GM23338 (cell line): ENCODE data around the gene STK39. TPM values are rescaled to one million over a fixed set of nuclear protein-coding genes. Genes with fewer than 3 reads are reported as not detected.

Experiments
- ATAC-seq: fragments of 200-7000 bp; cut with Tn5 transposase; 3 replicates; pipeline ENCODE4 v1.9.1; 2020
- DNase-seq: peaks from one replicate; pipeline ENCODE4 v3.0.0-alpha.2; 2015; ENCODE audit warnings: low spot score
- H2AFZ ChIP-seq: fragments of 200-600 bp; sonication (generic); 2 replicates; pipeline ENCODE4 v1.8.0; 2016; ENCODE audit warnings: antibody characterized with exemption, mild to moderate bottlenecking, moderate library complexity
- H3F3A ChIP-seq: fragments of 200-600 bp; sonication (generic); replicated peaks from 2 replicates; pipeline ENCODE4 v1.8.0; 2017; ENCODE audit warnings: antibody characterized with exemption, mixed run types, low read depth
- H3K27ac ChIP-seq: fragments of 200-600 bp; sonication (generic); 2 replicates; pipeline ENCODE4 v1.6.1; 2016; ENCODE audit warnings: low read depth
- H3K27me3 ChIP-seq: fragments of 200-600 bp; sonication (generic); 2 replicates; pipeline ENCODE4 v1.8.0; 2016; ENCODE audit warnings: mild to moderate bottlenecking, mixed run types, moderate library complexity; ENCODE audit not compliant: insufficient read depth
- H3K36me3 ChIP-seq: fragments of 200-600 bp; sonication (generic); 2 replicates; pipeline ENCODE4 v1.8.0; 2016; ENCODE audit warnings: mild to moderate bottlenecking; ENCODE audit not compliant: insufficient read depth
- H3K4me1 ChIP-seq: fragments of 200-600 bp; sonication (generic); 2 replicates; pipeline ENCODE4 v1.8.0; 2016; ENCODE audit warnings: mild to moderate bottlenecking, moderate library complexity; ENCODE audit not compliant: insufficient read depth
- H3K4me2 ChIP-seq: fragments of 200-600 bp; sonication (generic); 2 replicates; pipeline ENCODE4 v1.7.1; 2017; ENCODE audit warnings: mixed run types
- H3K4me3 ChIP-seq: fragments of 200-600 bp; sonication (generic); 2 replicates; pipeline ENCODE4 v1.6.1; 2016; ENCODE audit warnings: mixed run types
- H3K79me2 ChIP-seq: fragments of 200-600 bp; sonication (generic); replicated peaks from 2 replicates; pipeline ENCODE4 v1.8.0; 2017; ENCODE audit warnings: mild to moderate bottlenecking; ENCODE audit not compliant: insufficient read depth
- H3K9me2 ChIP-seq: fragments of 200-600 bp; sonication (generic); 2 replicates; pipeline ENCODE4 v1.8.0; 2017; ENCODE audit not compliant: insufficient read depth
- H4K20me1 ChIP-seq: fragments of 200-600 bp; sonication (generic); replicated peaks from 2 replicates; pipeline ENCODE4 v1.8.0; 2017; ENCODE audit warnings: mild to moderate bottlenecking; ENCODE audit not compliant: insufficient read depth
- H3K27ac Mint-ChIP-seq: 2 replicates; pipeline ENCODE4 v1.8.0; 2020; ENCODE audit warnings: inconsistent platforms, mild to moderate bottlenecking, moderate library complexity, mixed read lengths
- H3K27me3 Mint-ChIP-seq: 3 replicates; pipeline ENCODE4 v1.8.0; 2022; ENCODE audit warnings: low read depth, mild to moderate bottlenecking, moderate library complexity, mixed read lengths, inconsistent platforms; ENCODE audit not compliant: insufficient read depth, poor library complexity
- H3K36me3 Mint-ChIP-seq: 3 replicates; pipeline ENCODE4 v1.8.0; 2021; ENCODE audit warnings: low read depth, mild to moderate bottlenecking, inconsistent platforms, moderate library complexity, mixed read lengths
- H3K4me1 Mint-ChIP-seq: 3 replicates; pipeline ENCODE4 v1.8.0; 2020; ENCODE audit warnings: mild to moderate bottlenecking, inconsistent platforms, mixed read lengths
- H3K4me3 Mint-ChIP-seq: 3 replicates; pipeline ENCODE4 v1.8.0; 2021; ENCODE audit warnings: moderate library complexity, mild to moderate bottlenecking, inconsistent platforms, mixed read lengths
- H3K9me3 Mint-ChIP-seq: 3 replicates; pipeline ENCODE4 v1.8.0; 2020; ENCODE audit warnings: moderate library complexity, mild to moderate bottlenecking, inconsistent platforms, mixed read lengths
- CREB1 ChIP-seq: fragments of 250-450 bp; sonication (Bioruptor Pico); IDR thresholded peaks from 2 replicates; pipeline ENCODE4 v1.5.0; 2020; ENCODE audit warnings: low read depth, mild to moderate bottlenecking, moderate library complexity
- EZH2 ChIP-seq: fragments of 200-600 bp; sonication (generic); IDR thresholded peaks from one replicate; pipeline ENCODE4 v1.8.0; 2017; ENCODE audit warnings: antibody characterized with exemption, mild to moderate bottlenecking, low read depth; ENCODE audit not compliant: unreplicated experiment
- EZH2phosphoT487 ChIP-seq: fragments of 200-600 bp; sonication (generic); IDR thresholded peaks from one replicate; pipeline ENCODE4 v1.8.1; 2018; ENCODE audit warnings: antibody characterized with exemption; ENCODE audit not compliant: unreplicated experiment
- NANOG ChIP-seq: IDR thresholded peaks from 2 replicates; pipeline ENCODE4 v1.6.1; 2016; ENCODE audit warnings: antibody characterized with exemption, borderline replicate concordance
- POLR2AphosphoS5 ChIP-seq: IDR thresholded peaks from 2 replicates; pipeline ENCODE4 v1.6.1; 2016; ENCODE audit warnings: antibody characterized with exemption, low read depth
- STAT1 ChIP-seq: IDR thresholded peaks from one replicate; pipeline ENCODE4 v1.6.1; 2016; ENCODE audit warnings: antibody characterized with exemption; ENCODE audit not compliant: unreplicated experiment
- ZNF331 ChIP-seq: fragments of 250-450 bp; sonication (Bioruptor Pico); IDR thresholded peaks from 2 replicates; pipeline ENCODE4 v1.5.0; 2020; ENCODE audit warnings: low read depth, mild to moderate bottlenecking, moderate library complexity
- polyA plus RNA-seq: library from polyadenylated mRNA; unstranded; fragments of >200 nt; fragmentation: Nextera tagmentation; extraction: Ambion mirVana; gene quantifications from 2 replicates; pipeline ENCODE4 v1.2.1, GENCODE V29; 2016
- total RNA-seq: library from RNA; depleted of rRNA; stranded (reverse); fragments of >200 nt; shearing (Covaris generic); gene quantifications from 2 replicates; pipeline ENCODE4 v1.2.3, GENCODE V29; 2014
- TF ChIP-seq, protein P1 (sequence below): fragments of 250-450 bp; sonication (Bioruptor Pico); IDR thresholded peaks from 2 replicates; pipeline ENCODE4 v1.5.0; 2020; ENCODE audit warnings: mild to moderate bottlenecking, moderate library complexity
- TF ChIP-seq, protein P2 (sequence below), 2 experiments: fragments of 200-600 bp in 1 of 2; sonication (generic) in 1 of 2; conservative IDR thresholded peaks; 2 replicates each; pipeline versions ENCODE4 v1.5.1 to v1.6.1; 2016 to 2017; ENCODE audit warnings: antibody characterized with exemption in 2 of 2, low read depth in 2 of 2, mild to moderate bottlenecking in 2 of 2, moderate library complexity in 1 of 2
- TF ChIP-seq, protein P3 (sequence below): IDR thresholded peaks from one replicate; pipeline ENCODE4 v1.6.1; 2018; ENCODE audit warnings: antibody characterized with exemption; ENCODE audit not compliant: unreplicated experiment

Gene STK39
- total and polyA plus RNA-seq, 2 experiments from 2014 or later: 9.5 to 16.9 TPM

DNA sequence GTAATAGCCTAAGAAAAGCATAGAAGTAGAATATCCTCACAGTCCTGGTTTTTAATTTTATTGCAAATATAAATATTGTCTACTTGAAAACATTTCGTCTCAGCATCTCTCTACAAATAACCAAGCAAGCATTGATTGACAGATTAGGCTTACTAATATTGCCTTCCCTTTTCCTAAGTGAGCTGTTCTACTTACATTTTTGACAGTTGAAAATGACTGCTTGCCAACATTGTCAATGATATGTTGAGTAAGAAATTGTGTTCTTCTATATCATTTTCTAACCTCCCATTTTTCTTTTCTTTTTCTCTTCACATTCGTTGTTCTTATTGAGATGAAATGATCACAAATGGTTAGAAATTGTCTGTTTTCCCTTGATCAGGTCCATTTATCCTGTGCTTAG lies 47.0 kb upstream of the STK39 start (continued):
- TF ChIP-seq, protein P1, sequence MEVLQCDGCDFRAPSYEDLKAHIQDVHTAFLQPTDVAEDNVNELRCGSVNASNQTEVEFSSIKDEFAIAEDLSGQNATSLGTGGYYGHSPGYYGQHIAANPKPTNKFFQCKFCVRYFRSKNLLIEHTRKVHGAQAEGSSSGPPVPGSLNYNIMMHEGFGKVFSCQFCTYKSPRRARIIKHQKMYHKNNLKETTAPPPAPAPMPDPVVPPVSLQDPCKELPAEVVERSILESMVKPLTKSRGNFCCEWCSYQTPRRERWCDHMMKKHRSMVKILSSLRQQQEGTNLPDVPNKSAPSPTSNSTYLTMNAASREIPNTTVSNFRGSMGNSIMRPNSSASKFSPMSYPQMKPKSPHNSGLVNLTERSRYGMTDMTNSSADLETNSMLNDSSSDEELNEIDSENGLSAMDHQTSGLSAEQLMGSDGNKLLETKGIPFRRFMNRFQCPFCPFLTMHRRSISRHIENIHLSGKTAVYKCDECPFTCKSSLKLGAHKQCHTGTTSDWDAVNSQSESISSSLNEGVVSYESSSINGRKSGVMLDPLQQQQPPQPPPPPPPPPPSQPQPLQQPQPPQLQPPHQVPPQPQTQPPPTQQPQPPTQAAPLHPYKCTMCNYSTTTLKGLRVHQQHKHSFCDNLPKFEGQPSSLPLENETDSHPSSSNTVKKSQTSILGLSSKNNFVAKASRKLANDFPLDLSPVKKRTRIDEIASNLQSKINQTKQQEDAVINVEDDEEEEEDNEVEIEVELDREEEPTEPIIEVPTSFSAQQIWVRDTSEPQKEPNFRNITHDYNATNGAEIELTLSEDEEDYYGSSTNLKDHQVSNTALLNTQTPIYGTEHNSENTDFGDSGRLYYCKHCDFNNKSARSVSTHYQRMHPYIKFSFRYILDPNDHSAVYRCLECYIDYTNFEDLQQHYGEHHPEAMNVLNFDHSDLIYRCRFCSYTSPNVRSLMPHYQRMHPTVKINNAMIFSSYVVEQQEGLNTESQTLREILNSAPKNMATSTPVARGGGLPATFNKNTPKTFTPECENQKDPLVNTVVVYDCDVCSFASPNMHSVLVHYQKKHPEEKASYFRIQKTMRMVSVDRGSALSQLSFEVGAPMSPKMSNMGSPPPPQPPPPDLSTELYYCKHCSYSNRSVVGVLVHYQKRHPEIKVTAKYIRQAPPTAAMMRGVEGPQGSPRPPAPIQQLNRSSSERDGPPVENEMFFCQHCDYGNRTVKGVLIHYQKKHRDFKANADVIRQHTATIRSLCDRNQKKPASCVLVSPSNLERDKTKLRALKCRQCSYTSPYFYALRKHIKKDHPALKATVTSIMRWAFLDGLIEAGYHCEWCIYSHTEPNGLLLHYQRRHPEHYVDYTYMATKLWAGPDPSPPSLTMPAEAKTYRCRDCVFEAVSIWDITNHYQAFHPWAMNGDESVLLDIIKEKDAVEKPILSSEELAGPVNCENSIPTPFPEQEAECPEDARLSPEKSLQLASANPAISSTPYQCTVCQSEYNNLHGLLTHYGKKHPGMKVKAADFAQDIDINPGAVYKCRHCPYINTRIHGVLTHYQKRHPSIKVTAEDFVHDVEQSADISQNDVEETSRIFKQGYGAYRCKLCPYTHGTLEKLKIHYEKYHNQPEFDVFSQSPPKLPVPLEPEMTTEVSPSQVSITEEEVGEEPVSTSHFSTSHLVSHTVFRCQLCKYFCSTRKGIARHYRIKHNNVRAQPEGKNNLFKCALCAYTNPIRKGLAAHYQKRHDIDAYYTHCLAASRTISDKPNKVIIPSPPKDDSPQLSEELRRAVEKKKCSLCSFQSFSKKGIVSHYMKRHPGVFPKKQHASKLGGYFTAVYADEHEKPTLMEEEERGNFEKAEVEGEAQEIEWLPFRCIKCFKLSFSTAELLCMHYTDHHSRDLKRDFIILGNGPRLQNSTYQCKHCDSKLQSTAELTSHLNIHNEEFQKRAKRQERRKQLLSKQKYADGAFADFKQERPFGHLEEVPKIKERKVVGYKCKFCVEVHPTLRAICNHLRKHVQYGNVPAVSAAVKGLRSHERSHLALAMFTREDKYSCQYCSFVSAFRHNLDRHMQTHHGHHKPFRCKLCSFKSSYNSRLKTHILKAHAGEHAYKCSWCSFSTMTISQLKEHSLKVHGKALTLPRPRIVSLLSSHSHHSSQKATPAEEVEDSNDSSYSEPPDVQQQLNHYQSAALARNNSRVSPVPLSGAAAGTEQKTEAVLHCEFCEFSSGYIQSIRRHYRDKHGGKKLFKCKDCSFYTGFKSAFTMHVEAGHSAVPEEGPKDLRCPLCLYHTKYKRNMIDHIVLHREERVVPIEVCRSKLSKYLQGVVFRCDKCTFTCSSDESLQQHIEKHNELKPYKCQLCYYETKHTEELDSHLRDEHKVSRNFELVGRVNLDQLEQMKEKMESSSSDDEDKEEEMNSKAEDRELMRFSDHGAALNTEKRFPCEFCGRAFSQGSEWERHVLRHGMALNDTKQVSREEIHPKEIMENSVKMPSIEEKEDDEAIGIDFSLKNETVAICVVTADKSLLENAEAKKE (CRISPR knock-in tag): no peak
- no peak for TF ChIP-seq EZH2
- no peak for TF ChIP-seq POLR2AphosphoS5
- TF ChIP-seq, protein P2, sequence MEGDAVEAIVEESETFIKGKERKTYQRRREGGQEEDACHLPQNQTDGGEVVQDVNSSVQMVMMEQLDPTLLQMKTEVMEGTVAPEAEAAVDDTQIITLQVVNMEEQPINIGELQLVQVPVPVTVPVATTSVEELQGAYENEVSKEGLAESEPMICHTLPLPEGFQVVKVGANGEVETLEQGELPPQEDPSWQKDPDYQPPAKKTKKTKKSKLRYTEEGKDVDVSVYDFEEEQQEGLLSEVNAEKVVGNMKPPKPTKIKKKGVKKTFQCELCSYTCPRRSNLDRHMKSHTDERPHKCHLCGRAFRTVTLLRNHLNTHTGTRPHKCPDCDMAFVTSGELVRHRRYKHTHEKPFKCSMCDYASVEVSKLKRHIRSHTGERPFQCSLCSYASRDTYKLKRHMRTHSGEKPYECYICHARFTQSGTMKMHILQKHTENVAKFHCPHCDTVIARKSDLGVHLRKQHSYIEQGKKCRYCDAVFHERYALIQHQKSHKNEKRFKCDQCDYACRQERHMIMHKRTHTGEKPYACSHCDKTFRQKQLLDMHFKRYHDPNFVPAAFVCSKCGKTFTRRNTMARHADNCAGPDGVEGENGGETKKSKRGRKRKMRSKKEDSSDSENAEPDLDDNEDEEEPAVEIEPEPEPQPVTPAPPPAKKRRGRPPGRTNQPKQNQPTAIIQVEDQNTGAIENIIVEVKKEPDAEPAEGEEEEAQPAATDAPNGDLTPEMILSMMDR (conservative IDR thresholded peaks at IDR 0.05; ENCODE audit: low read depth in 2 of 2): no peak

DNA sequence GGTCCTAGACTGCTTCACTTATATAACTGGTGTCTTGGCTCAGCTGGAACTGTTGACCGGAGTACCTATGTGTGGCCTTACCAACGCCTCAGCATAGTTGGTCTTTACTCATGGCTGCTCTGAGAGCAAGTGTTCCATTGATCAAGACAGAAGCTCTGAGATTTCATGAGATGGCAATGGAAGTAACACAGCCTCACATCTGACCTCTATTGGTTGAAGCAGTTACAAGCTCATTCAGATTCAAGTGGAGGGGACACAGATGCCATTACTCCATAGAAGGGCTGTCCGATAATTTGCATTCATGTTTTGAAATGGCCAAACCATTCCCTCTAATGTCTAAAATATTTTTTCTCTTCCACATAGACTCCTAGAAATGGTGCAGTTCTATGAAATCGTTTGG lies 46.4 kb upstream of the STK39 start:
- no peak overlapping the region for H3K4me3 ChIP-seq
- TF ChIP-seq NANOG: no peak
- no peak for TF ChIP-seq EZH2
- TF ChIP-seq, protein P2 (conservative IDR thresholded peaks at IDR 0.05; ENCODE audit: low read depth in 2 of 2): peak; percentile 38 to 55
- no peak for TF ChIP-seq STAT1
- TF ChIP-seq, protein P3, sequence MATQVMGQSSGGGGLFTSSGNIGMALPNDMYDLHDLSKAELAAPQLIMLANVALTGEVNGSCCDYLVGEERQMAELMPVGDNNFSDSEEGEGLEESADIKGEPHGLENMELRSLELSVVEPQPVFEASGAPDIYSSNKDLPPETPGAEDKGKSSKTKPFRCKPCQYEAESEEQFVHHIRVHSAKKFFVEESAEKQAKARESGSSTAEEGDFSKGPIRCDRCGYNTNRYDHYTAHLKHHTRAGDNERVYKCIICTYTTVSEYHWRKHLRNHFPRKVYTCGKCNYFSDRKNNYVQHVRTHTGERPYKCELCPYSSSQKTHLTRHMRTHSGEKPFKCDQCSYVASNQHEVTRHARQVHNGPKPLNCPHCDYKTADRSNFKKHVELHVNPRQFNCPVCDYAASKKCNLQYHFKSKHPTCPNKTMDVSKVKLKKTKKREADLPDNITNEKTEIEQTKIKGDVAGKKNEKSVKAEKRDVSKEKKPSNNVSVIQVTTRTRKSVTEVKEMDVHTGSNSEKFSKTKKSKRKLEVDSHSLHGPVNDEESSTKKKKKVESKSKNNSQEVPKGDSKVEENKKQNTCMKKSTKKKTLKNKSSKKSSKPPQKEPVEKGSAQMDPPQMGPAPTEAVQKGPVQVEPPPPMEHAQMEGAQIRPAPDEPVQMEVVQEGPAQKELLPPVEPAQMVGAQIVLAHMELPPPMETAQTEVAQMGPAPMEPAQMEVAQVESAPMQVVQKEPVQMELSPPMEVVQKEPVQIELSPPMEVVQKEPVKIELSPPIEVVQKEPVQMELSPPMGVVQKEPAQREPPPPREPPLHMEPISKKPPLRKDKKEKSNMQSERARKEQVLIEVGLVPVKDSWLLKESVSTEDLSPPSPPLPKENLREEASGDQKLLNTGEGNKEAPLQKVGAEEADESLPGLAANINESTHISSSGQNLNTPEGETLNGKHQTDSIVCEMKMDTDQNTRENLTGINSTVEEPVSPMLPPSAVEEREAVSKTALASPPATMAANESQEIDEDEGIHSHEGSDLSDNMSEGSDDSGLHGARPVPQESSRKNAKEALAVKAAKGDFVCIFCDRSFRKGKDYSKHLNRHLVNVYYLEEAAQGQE: no peak
- no peak for TF ChIP-seq CREB1
- TF ChIP-seq ZNF331: no peak
- TF ChIP-seq EZH2phosphoT487: no peak

More for the DNA sequence above, 46.4 kb upstream of the STK39 start:
- Histone ChIP-seq H3K79me2 (no peaks in the 10 kb centered on the region), H3K4me1 (no peaks in the 10 kb centered on the region), H2AFZ (no peak overlapping the region), H3K27me3 (no peaks in the 10 kb centered on the region), H3K27ac (no peak overlapping the region), H3K4me2 (no peak overlapping the region), H4K20me1 (no peaks in the 10 kb centered on the region), H3K9me2 (no peaks in the 10 kb centered on the region), H3K36me3 (no peaks in the 10 kb centered on the region), H3F3A (no peaks in the 10 kb centered on the region)
- Mint-ChIP-seq H3K4me3 (no peak overlapping the region), H3K4me1 (no peaks in the 10 kb centered on the region), H3K27ac (no peak overlapping the region), H3K9me3 (no peaks in the 10 kb centered on the region), H3K36me3 (no peaks in the 10 kb centered on the region), H3K27me3 (no peaks in the 10 kb centered on the region)
- DNase-seq: peak; percentile 32
- ATAC-seq: peak; percentile 42; the same call in 2 of the 3 replicates
